Raji (cell line): ENCODE results near the gene PHTF2.

Source experiments
- POLR2A ChIP-seq: IDR thresholded peaks from 2 replicates; pipeline ENCODE4 v1.6.1; 2011; ENCODE audit warnings: low read depth, low read length, control low read depth; ENCODE audit not compliant: insufficient read depth

PHTF2 gene

DNA sequence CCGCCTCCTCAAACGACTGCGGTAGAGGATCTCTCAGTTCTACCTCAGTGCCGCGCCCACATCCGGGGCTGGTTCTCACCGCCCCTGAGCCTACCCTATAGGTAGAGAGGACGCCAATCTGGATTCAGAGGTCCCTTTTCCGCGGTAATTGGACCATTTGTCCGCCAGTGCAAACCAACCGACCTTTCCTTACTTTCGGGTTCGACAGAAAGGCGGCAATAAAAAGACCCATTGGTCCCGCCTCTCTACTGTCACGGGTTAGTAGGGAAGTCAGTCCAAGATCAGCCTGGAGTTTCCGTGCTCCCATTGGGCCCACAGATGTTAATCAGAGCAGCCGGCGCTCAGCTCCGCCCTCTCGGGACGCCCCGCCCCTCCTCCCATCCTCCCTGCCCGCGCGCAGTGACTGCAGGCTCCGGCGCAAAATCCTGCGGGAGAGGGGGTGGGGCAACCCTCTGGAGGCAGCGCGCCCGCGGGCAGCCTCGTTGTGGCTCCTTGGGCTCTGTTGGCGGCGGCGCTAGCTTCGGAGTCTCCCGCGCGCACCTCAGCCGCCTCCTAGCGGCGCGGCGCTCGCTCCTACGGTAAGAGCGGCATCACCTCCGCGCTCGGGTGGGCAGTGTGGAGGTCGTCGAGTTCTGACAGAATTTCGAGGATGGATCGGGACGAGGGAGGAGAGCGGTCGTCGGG lies at the start of gene PHTF2, which contains the start of gene TMEM60:
Gene PHTF2 (plus strand): TSS at position 380 of the 684 bp plus-strand sequence.
Gene TMEM60 (minus strand): TSS at position 41 of the 684 bp plus-strand sequence. CDS start 4,061 bp downstream, outside the sequence.
- TF ChIP-seq POLR2A = peak; percentile 57; the same call in 1 of the 2 replicates

DNA sequence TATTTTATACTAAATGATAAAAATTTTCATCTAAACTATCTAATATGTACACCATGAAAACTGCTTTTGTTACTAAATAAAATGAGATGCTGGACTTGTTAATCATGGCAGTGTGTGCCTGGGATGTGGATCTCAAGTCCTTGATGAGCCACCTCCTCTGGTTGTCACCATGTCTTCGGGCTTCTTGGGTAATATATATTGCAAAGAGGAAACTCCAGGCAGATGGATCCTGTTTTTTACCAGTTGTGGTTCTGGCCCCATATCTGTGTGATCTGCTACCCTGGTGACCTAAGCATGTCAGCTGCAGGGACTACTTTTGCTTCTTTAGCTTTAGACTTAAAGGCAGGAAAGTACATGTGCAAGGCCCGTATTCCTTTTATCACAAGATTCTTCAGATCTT lies 46.6 kb upstream of the PHTF2 start:
- TF ChIP-seq POLR2A = no peak

GRCh38 chr7:77753173-77753572 lies 45.4 kb upstream of the PHTF2 start:
- no peak for TF ChIP-seq POLR2A

DNA sequence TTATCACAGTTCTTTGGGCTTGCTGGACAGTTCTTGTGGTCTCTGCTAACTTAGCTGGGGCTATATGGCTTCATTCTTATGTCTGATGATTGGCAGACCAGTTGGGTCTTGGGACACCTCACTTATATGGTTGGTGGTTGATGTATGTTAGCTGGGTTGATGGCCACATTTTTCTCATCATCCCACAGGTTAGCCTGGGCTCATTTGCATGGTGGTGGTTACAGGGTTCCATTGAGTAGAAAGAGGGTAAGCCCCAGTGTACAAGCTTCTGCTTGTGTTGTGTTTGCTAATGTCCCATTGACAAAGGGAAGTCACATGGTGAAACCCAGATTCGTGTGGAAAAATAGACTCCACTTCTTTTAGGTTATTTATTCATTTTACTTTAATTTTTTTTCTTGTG lies 41.0 kb upstream of the PHTF2 start:
- no peak for TF ChIP-seq POLR2A

DNA sequence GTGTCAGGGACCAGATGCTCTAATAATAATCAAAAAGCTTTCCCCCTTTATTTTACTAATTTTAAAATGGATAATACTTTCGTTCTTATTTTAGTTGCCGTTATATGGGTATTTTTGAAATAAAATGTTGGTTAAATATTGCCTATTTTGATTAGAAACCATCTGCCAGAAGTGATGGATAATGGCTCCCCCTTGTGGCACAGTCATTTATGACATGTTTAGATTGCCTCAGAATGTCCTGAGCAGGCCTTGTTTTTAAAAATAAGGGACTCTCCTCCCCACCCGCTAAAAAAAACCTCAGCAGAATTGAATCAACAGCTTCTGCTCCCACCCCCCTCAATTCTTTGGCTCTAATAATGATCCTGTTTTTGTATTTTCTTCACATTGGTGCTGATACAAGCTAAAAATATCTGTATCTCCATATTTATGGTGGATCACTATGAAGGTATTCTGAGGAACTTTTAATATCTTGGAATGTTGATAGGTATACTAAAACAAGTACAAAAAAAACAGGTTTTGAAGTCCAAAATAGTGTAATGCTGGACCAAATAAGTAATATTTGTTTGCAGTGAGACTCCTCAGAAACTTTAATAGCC lies 39.2 kb upstream of the PHTF2 start:
- no peak for TF ChIP-seq POLR2A

GRCh38 chr7:77760809-77761453 lies 37.6 kb upstream of the PHTF2 start:
- no peak for TF ChIP-seq POLR2A

DNA sequence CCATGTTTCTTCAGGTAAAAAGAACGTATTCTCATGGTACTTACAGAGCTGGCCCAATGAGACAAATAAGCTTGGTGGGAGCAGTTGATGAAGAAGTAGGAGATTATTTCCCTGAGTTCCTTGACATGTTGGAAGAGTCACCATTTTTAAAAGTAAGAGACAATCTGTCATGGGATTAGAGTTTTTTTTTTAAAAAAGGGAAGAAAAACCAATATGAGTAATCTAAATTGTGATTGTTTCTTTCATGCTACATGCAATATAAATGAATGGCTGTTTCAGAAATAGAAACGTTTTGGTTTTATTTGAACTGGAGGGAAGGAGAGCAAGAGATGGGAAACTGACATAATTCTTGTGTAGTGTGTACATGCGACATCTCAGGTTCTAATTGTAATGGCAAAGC lies 33.1 kb upstream of the PHTF2 start:
- no peak for TF ChIP-seq POLR2A

GRCh38 chr7:77765906-77766800 lies 32.4 kb upstream of the PHTF2 start:
- TF ChIP-seq POLR2A = no peak

DNA sequence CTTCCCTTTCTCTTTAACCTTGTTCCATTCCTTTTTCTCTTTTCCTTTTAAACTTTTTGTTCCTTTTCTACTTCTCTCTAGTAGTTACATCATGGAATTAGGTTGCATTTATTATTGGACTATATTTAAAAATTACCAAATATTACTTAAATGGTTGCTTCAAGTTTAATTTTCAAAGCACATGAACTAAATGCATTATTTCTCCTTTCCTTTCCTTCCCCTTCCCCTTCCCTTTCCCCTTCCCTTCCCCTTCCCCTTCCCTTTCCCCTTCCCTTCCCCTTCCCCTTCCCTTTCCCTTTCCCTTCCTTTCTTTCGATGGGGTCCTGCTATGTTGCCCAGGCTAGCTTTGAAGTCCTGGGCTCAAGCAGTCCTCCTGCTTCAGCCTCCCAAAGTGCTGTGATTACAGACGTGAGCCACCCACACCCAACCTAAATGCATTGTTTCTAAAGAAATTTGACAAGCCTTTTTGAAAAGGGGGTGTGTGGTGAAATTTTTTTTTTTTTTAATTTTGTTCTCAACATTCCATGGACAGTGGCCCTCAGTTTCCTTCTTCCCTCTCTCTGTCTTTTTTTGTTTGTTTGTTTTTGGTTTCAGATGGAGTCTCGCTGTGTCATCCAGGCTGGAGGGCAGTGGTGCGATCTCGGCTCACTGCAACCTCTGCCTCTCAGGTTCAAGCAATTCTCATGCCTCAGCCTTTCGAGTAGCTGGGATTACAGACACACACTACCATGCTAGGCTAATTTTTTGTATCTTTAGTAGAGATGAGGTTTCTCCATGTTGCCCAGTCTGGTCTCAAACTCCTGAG lies 31.6 kb upstream of the PHTF2 start:
- TF ChIP-seq POLR2A = no peak

- TF ChIP-seq POLR2A = no peak
These were observed 28.3 kb upstream of the PHTF2 start for GRCh38 chr7:77770316-77770715.

- TF ChIP-seq POLR2A = no peak
These were observed 26.7 kb upstream of the PHTF2 start for GRCh38 chr7:77771901-77772300.

DNA sequence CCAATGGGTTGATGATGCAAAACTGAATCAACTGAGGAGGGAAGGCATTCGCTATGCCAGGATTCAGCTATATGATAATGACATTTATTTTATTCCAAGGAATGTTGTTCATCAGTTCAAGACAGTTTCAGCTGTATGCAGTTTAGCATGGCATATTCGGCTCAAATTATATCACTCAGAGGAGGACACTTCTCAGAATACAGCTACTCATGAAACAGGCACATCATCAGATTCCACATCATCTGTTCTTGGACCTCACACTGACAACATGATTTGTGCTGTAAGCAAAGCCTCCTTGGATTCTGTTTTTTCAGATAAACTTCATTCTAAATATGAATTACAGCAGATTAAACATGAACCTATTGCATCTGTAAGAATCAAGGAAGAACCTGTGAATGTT lies 20.0 kb upstream of the PHTF2 start:
- no peak for TF ChIP-seq POLR2A

DNA sequence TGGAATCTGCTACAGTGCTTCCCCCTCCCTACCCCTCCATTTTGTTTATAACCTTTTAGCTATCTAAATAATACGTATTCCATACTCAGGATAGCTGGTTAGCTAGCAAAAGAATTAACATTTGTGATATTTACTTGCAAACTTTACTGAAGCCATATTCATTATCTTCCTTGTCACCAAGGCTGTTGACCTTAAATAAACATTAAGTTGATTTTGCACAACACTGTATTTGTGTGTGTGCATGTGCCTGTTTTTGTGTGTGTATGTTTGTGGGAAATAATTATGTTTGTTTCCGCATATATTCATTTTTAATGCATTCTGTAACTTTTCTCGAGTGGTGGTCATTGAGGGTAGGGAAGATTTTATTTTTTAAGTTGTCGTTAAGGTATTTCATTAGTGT lies 16.2 kb upstream of the PHTF2 start:
- no peak for TF ChIP-seq POLR2A

GRCh38 chr7:77783111-77783510 lies 15.5 kb upstream of the PHTF2 start:
- TF ChIP-seq POLR2A = no peak
